ENCODE measurements around the gene BCCIP. TPM values are rescaled to one million over a fixed set of nuclear protein-coding genes. Genes with fewer than 3 reads are reported as not detected.

BCCIP gene
- polyA plus RNA-seq, 1 of the 3 experiments (the other 2 are of a cell fraction): 28.0 TPM

- TF ChIP-seq RXRA (IDR thresholded peaks at IDR 0.05; ENCODE audit: borderline replicate concordance, low read depth): no peak
- no peak for TF ChIP-seq GATA2 (CRISPR knock-in tag; IDR thresholded peaks at IDR 0.05)
- TF ChIP-seq, protein P1, sequence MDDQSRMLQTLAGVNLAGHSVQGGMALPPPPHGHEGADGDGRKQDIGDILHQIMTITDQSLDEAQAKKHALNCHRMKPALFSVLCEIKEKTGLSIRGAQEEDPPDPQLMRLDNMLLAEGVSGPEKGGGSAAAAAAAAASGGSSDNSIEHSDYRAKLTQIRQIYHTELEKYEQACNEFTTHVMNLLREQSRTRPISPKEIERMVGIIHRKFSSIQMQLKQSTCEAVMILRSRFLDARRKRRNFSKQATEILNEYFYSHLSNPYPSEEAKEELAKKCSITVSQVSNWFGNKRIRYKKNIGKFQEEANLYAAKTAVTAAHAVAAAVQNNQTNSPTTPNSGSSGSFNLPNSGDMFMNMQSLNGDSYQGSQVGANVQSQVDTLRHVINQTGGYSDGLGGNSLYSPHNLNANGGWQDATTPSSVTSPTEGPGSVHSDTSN (IDR thresholded peaks at IDR 0.05): no peak
- TF ChIP-seq RFX5 (IDR thresholded peaks at IDR 0.05; ENCODE audit: low read length): no peak
Measured at GRCh38 chr10:125781374-125781773, 42.0 kb upstream of the BCCIP start (continued).

DNA sequence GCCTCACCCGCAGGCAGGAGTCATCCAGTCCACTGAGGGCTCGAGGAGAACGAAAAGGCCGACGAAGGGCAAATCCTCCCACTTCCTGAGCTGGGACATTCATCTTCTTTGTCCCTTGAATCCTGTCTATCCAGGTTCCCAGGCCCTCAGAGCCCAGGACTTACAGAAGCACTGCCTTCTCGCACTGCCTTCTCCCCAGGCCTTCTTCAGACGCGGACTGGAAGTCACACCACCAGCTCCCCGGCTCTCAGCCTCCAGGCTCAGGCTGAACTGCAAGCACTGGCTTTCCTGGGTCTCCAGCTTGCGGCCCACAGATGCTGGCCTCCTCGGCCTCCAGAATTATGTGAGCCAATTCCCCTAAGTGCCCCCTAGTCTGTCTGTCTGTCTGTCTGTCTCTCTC is 41.3 kb upstream of the BCCIP start:
- WGBS (ENCODE audit: low lambda C conversion rate): 90% methylated on average over 8 of the region's 11 CpGs
- ChIA-PET POLR2A (no interaction called here), CTCF (no interaction called here)

DNA sequence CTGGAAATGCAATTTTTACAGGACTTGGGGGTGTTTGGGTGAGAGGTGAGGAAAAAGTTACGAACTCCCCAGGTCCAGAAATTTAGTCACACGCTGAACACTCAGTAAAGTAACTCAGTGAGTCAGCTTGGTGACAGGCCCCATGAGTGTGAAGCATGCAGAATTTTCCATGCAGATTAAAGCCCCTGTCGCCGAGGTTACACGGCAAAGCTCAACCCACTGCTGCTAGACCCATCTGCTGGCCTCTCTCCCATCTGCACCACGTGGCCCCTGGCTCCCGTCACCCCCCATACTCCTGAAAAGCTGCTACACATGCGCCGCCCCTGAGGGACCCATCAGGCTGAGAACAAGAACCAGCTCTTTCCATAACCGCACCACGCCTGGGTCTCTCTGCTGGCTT is 40.7 kb upstream of the BCCIP start:
- Histone ChIP-seq H2AFZ (ENCODE audit: low read depth) (no peak overlapping the region), H3K4me3 (ENCODE audit: low read depth in 2 of 2, low read length in 1 of 2) (no peak overlapping the region), H3K36me3 (replicated peaks in 1 of 2; ENCODE audit: control insufficient read depth in 1 of 2, insufficient read depth in 2 of 2, low read length in 1 of 2) (no peaks in the 10 kb centered on the region), H3K9ac (no peak overlapping the region), H3K27ac (ENCODE audit: low read depth in 2 of 2, low read length in 1 of 2) (no peak overlapping the region), H3K4me2 (no peak overlapping the region), H3K27me3 (ENCODE audit: insufficient read depth) (no peaks in the 10 kb centered on the region), H3K79me2 (ENCODE audit: insufficient read depth) (no peaks in the 10 kb centered on the region), H3K4me1 (ENCODE audit: control insufficient read depth in 1 of 2, insufficient read depth in 2 of 2, low read depth in 1 of 2, low read length in 1 of 2) (no peaks in the 10 kb centered on the region), H4K20me1 (ENCODE audit: insufficient read depth) (no peaks in the 10 kb centered on the region), H3K9me2 (no peaks in the 10 kb centered on the region), H3K9me3 (no peaks in the 10 kb centered on the region), H3F3A (replicated peaks; ENCODE audit: insufficient read depth) (no peaks in the 10 kb centered on the region)
- DNase-seq: no peak
- CTCF ChIA-PET: no interaction called here
- WGBS (ENCODE audit: low lambda C conversion rate): 81% methylated on average over 5 of the region's 11 CpGs
- POLR2A ChIA-PET: no interaction called here
- TF ChIP-seq, protein P2, sequence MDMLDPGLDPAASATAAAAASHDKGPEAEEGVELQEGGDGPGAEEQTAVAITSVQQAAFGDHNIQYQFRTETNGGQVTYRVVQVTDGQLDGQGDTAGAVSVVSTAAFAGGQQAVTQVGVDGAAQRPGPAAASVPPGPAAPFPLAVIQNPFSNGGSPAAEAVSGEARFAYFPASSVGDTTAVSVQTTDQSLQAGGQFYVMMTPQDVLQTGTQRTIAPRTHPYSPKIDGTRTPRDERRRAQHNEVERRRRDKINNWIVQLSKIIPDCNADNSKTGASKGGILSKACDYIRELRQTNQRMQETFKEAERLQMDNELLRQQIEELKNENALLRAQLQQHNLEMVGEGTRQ (IDR thresholded peaks at IDR 0.05; ENCODE audit: borderline replicate concordance, low read depth, low read length): no peak
- no peak for TF ChIP-seq RCOR1 (IDR thresholded peaks at IDR 0.05; ENCODE audit: low read length)
- no peak for TF ChIP-seq GABPA (IDR thresholded peaks at IDR 0.05; ENCODE audit: low read depth)
- no peak for TF ChIP-seq FOSL2 (IDR thresholded peaks at IDR 0.05; ENCODE audit: borderline replicate concordance, low read depth)
- TF ChIP-seq RXRA (IDR thresholded peaks at IDR 0.05; ENCODE audit: borderline replicate concordance, low read depth): no peak
- no peak for TF ChIP-seq RAD21 (IDR thresholded peaks at IDR 0.05; ENCODE audit: low read length)
- TF ChIP-seq, protein P3, sequence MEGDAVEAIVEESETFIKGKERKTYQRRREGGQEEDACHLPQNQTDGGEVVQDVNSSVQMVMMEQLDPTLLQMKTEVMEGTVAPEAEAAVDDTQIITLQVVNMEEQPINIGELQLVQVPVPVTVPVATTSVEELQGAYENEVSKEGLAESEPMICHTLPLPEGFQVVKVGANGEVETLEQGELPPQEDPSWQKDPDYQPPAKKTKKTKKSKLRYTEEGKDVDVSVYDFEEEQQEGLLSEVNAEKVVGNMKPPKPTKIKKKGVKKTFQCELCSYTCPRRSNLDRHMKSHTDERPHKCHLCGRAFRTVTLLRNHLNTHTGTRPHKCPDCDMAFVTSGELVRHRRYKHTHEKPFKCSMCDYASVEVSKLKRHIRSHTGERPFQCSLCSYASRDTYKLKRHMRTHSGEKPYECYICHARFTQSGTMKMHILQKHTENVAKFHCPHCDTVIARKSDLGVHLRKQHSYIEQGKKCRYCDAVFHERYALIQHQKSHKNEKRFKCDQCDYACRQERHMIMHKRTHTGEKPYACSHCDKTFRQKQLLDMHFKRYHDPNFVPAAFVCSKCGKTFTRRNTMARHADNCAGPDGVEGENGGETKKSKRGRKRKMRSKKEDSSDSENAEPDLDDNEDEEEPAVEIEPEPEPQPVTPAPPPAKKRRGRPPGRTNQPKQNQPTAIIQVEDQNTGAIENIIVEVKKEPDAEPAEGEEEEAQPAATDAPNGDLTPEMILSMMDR (IDR thresholded peaks at IDR 0.05): no peak

More for the DNA sequence above, 41.3 kb upstream of the BCCIP start:
- Histone ChIP-seq H3K4me3 (ENCODE audit: low read depth in 2 of 2, low read length in 1 of 2) (no peak overlapping the region), H3K9ac (no peak overlapping the region), H4K20me1 (ENCODE audit: insufficient read depth) (no peaks in the 10 kb centered on the region), H3K27me3 (ENCODE audit: insufficient read depth) (no peaks in the 10 kb centered on the region), H3K27ac (ENCODE audit: low read depth in 2 of 2, low read length in 1 of 2) (no peak overlapping the region), H3K9me3 (no peaks in the 10 kb centered on the region), H3K36me3 (replicated peaks in 1 of 2; ENCODE audit: control insufficient read depth in 1 of 2, insufficient read depth in 2 of 2, low read length in 1 of 2) (no peaks in the 10 kb centered on the region), H3K4me2 (no peak overlapping the region), H3K9me2 (no peaks in the 10 kb centered on the region), H3K79me2 (ENCODE audit: insufficient read depth) (no peaks in the 10 kb centered on the region), H3K4me1 (ENCODE audit: control insufficient read depth in 1 of 2, insufficient read depth in 2 of 2, low read depth in 1 of 2, low read length in 1 of 2) (no peaks in the 10 kb centered on the region), H3F3A (replicated peaks; ENCODE audit: insufficient read depth) (no peaks in the 10 kb centered on the region), H2AFZ (ENCODE audit: low read depth) (no peak overlapping the region)
- no peak for DNase-seq
- TF ChIP-seq CHD2 (IDR thresholded peaks at IDR 0.05; ENCODE audit: low read length, partially characterized antibody) (no peak), MAX (IDR thresholded peaks at IDR 0.05; ENCODE audit: low read depth) (no peak), TAF1 (IDR thresholded peaks at IDR 0.05; ENCODE audit: borderline replicate concordance, low read depth, low read length) (no peak), ZBTB33 (IDR thresholded peaks at IDR 0.05; ENCODE audit: borderline replicate concordance, low read depth) (no peak), TCF12 (IDR thresholded peaks at IDR 0.05) (no peak)
